Glutamatergic neuron (in vitro differentiated cells): Measurements from ENCODE around the gene RNF212. TPM values are rescaled to one million over a fixed set of nuclear protein-coding genes. Genes with fewer than 3 reads are reported as not detected.

Experiments
- DNase-seq: peaks from one replicate; pipeline ENCODE4 v3.0.0; 2022
- H3K27ac Mint-ChIP-seq: one replicate; pipeline ENCODE4 v1.8.0; 2020; ENCODE audit warnings: mild to moderate bottlenecking, mixed read lengths, inconsistent platforms; ENCODE audit not compliant: unreplicated experiment
- H3K27me3 Mint-ChIP-seq: one replicate; pipeline ENCODE4 v1.8.0; 2020; ENCODE audit warnings: mild to moderate bottlenecking, moderate library complexity, mixed read lengths, inconsistent platforms; ENCODE audit not compliant: unreplicated experiment
- H3K36me3 Mint-ChIP-seq: one replicate; pipeline ENCODE4 v1.8.0; 2020; ENCODE audit warnings: mild to moderate bottlenecking, mixed read lengths, inconsistent platforms; ENCODE audit not compliant: unreplicated experiment
- H3K4me1 Mint-ChIP-seq: one replicate; pipeline ENCODE4 v1.8.0; 2020; ENCODE audit warnings: mild to moderate bottlenecking, low read depth, mixed read lengths, inconsistent platforms; ENCODE audit not compliant: unreplicated experiment
- H3K4me3 Mint-ChIP-seq: one replicate; pipeline ENCODE4 v1.8.0; 2020; ENCODE audit warnings: mild to moderate bottlenecking, mixed read lengths, inconsistent platforms; ENCODE audit not compliant: unreplicated experiment
- H3K9me3 Mint-ChIP-seq: one replicate; pipeline ENCODE4 v1.8.0; 2020; ENCODE audit warnings: mild to moderate bottlenecking, moderate library complexity, mixed read lengths, inconsistent platforms; ENCODE audit not compliant: unreplicated experiment
- CTCF ChIP-seq: fragments of 200-600 bp; sonication (generic); IDR thresholded peaks from one replicate; pipeline ENCODE4 v1.5.0; 2021; ENCODE audit not compliant: partially characterized antibody, unreplicated experiment
- total RNA-seq: library from RNA; stranded (reverse); fragmentation: NEBNext Ultra II Directional; extraction: Animal tissue kit (Norgen Biotek cat#: 25700); gene quantifications from one replicate; pipeline ENCODE4 v1.2.1, GENCODE V29; 2021; ENCODE audit not compliant: unreplicated experiment

Gene RNF212
- total RNA-seq, 1 donor from 2014 or later, result 11.1 TPM

- no peak for DNase-seq
- peaks cover 7% of the 10 kb centered on the region for H3K9me3 Mint-ChIP-seq
- H3K4me3 Mint-ChIP-seq, result no peak overlapping the region
- H3K4me1 Mint-ChIP-seq, result peaks cover 4% of the 10 kb centered on the region
- no peaks in the 10 kb centered on the region for H3K36me3 Mint-ChIP-seq
- H3K27ac Mint-ChIP-seq, result no peak overlapping the region
- peaks cover 14% of the 10 kb centered on the region for H3K27me3 Mint-ChIP-seq
- no peak for TF ChIP-seq CTCF
These were observed 33.6 kb downstream of the RNF212 start for GRCh38 chr4:1079711-1080265.

- TF ChIP-seq CTCF, result no peak
- peaks cover 4% of the 10 kb centered on the region for H3K4me1 Mint-ChIP-seq
- peaks cover 16% of the 10 kb centered on the region for H3K27me3 Mint-ChIP-seq
- no peak overlapping the region for H3K4me3 Mint-ChIP-seq
- no peaks in the 10 kb centered on the region for H3K36me3 Mint-ChIP-seq
- H3K27ac Mint-ChIP-seq, result no peak overlapping the region
- no peak for DNase-seq
- peaks cover 7% of the 10 kb centered on the region for H3K9me3 Mint-ChIP-seq
These were observed 34.9 kb downstream of the RNF212 start for GRCh38 chr4:1078490-1078889.

GRCh38 chr4:1077711-1078477, 35.5 kb downstream of the RNF212 start:
- Mint-ChIP-seq H3K36me3 (no peaks in the 10 kb centered on the region), H3K4me1 (peaks cover 4% of the 10 kb centered on the region), H3K9me3 (peaks cover 8% of the 10 kb centered on the region), H3K4me3 (no peak overlapping the region), H3K27me3 (peaks cover 18% of the 10 kb centered on the region), H3K27ac (no peak overlapping the region)
- DNase-seq, result no peak
- TF ChIP-seq CTCF, result no peak

- peaks cover 2% of the 10 kb centered on the region for H3K4me1 Mint-ChIP-seq
- H3K4me3 Mint-ChIP-seq, result no peak overlapping the region
- H3K27ac Mint-ChIP-seq, result no peak overlapping the region
- H3K9me3 Mint-ChIP-seq, result peaks cover 7% of the 10 kb centered on the region
- no peaks in the 10 kb centered on the region for H3K36me3 Mint-ChIP-seq
- no peak for TF ChIP-seq CTCF
- DNase-seq, result no peak
- peaks cover 18% of the 10 kb centered on the region for H3K27me3 Mint-ChIP-seq
These were observed 37.3 kb downstream of the RNF212 start for GRCh38 chr4:1075809-1076699.
